ENCODE data around the gene MBOAT1.

- TF ChIP-seq MAX (IDR thresholded peaks at IDR 0.05) (no peak), REST (IDR thresholded peaks at IDR 0.05; ENCODE audit: low read depth) (no peak), RAD21 (IDR thresholded peaks at IDR 0.05; ENCODE audit: low read depth) (no peak), TAF1 (IDR thresholded peaks at IDR 0.05; ENCODE audit: low read depth) (no peak), YY1 (IDR thresholded peaks at IDR 0.05; ENCODE audit: low read depth) (no peak)
These were observed 39.3 kb downstream of the MBOAT1 start for GRCh38 chr6:20172842-20173456.
